Common myeloid progenitor, CD34-positive (primary cell): Measurements from ENCODE around the gene RIPPLY3.
"Not testable (repeated sequence)": the region's sequence is repeated elsewhere in the genome, so short reads cannot be mapped to it uniquely, and the experiment has no call there.

ENCODE experiments used
- CTCF ChIA-PET: fragments of 350-600 bp; sonication (Branson Sonifier 250); formaldehyde crosslinking; loops from one replicate; lab custom pipeline; 2021; ENCODE audit warnings: antibody characterized with exemption; lab: Charles Lee
- POLR2A ChIA-PET: fragments of 350-600 bp; sonication (Branson Sonifier 250); formaldehyde crosslinking; loops from one replicate; lab custom pipeline; 2021; ENCODE audit warnings: antibody characterized with exemption; lab: Charles Lee
- DNase-seq, 3 donors: peaks; one replicate each; pipeline versions ENCODE4 v3.0.0 to v3.0.0-alpha.2; 2013
- H3K27ac ChIP-seq, 2 experiments: 1 replicate in 1 of 2; 2 replicates in 1 of 2; pipeline ENCODE4 v1.7.0; 2013; ENCODE audit warnings: inconsistent platforms in 2 of 2, low read length in 2 of 2, mild to moderate bottlenecking in 2 of 2, low read depth in 1 of 2, moderate library complexity in 1 of 2; ENCODE audit not compliant: severe bottlenecking in 2 of 2, insufficient read depth in 1 of 2, poor library complexity in 1 of 2
- H3K27me3 ChIP-seq, 5 experiments: replicated peaks in 2 of 5; 1 replicate in 3 of 5; 2 replicates in 2 of 5; pipeline versions ENCODE4 v1.6.1 to v1.7.0; 2013; ENCODE audit warnings: low read length in 4 of 5, mild to moderate bottlenecking in 2 of 5, moderate library complexity in 2 of 5, inconsistent platforms in 1 of 5; ENCODE audit not compliant: insufficient read depth in 5 of 5, control insufficient read depth in 4 of 5
- H3K36me3 ChIP-seq, 4 experiments: 1 replicate in 2 of 4; 2 replicates in 2 of 4; pipeline versions ENCODE4 v1.6.1 to v1.7.0; 2013; ENCODE audit warnings: low read length in 3 of 4, control low read depth in 1 of 4, mild to moderate bottlenecking in 1 of 4; ENCODE audit not compliant: control insufficient read depth in 4 of 4, insufficient read depth in 4 of 4
- H3K4me1 ChIP-seq, 4 experiments: 1 replicate in 3 of 4; 2 replicates in 1 of 4; pipeline versions ENCODE4 v1.6.1 to v1.7.1; 2013; ENCODE audit warnings: low read length in 3 of 4, mild to moderate bottlenecking in 3 of 4, control low read depth in 1 of 4, inconsistent platforms in 1 of 4, moderate library complexity in 1 of 4; ENCODE audit not compliant: control insufficient read depth in 4 of 4, insufficient read depth in 4 of 4; ENCODE audit errors: control extremely low read depth in 1 of 4
- H3K4me3 ChIP-seq, 7 experiments: 1 replicate in 4 of 7; 2 replicates in 3 of 7; pipeline versions ENCODE4 v1.5.1 to v1.7.0; 2013; ENCODE audit warnings: mild to moderate bottlenecking in 7 of 7, low read length in 6 of 7, moderate library complexity in 6 of 7, inconsistent platforms in 2 of 7, low read depth in 2 of 7, control low read depth in 1 of 7; ENCODE audit not compliant: insufficient read depth in 4 of 7, control insufficient read depth in 1 of 7; ENCODE audit errors: extremely low read depth in 1 of 7
- H3K9me3 ChIP-seq, 5 experiments: 1 replicate in 4 of 5; 2 replicates in 1 of 5; pipeline versions ENCODE4 v1.6.1 to v1.7.1; 2013; ENCODE audit warnings: low read length in 4 of 5, mild to moderate bottlenecking in 2 of 5, inconsistent platforms in 1 of 5, low read depth in 1 of 5, moderate library complexity in 1 of 5; ENCODE audit not compliant: control insufficient read depth in 4 of 5, insufficient read depth in 2 of 5; ENCODE audit errors: control extremely low read depth in 1 of 5
- WGBS: methylation state at CpG from one replicate; pipeline ENCODE4 v1.1.5; 2013; ENCODE audit not compliant: insufficient coverage; 5-methylcytosine and 5-hydroxymethylcytosine counted together

Gene RIPPLY3

GRCh38 chr21:37001441-37001840, 5.1 kb upstream of the RIPPLY3 start:
- POLR2A ChIA-PET, result no interaction called here

DNA sequence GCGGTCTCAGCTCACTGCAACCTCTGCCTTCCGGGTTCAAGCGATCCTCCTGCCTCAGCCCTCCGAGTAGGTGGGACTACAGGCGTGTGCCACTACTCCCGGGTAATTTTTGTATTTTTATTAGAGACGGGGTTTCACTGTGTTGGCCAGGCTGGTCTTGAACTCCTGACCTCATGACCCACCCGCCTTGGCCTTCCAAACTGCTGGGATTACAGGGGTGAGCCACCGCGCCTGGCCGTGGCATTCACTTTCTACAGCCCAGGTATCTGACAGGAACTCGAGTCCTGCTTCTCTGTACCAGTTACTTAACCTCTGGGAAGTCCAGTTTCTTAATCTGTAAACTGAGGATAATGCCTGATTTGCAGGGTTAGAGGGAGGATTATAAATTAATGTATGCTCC, 3.7 kb upstream of the RIPPLY3 start:
- Histone ChIP-seq H3K4me1 (peaks cover 0 to 17% (median 14%) of the 10 kb centered on the region in 4 experiments), H3K27me3 (peaks cover 0 to 28% (median 6%) of the 10 kb centered on the region in 5 experiments)
- H3K36me3 ChIP-seq, H3K9me3 ChIP-seq, H3K4me3 ChIP-seq, DNase-seq, H3K27ac ChIP-seq, POLR2A ChIA-PET: not testable (repeated sequence)
- WGBS, result 93% methylated on average over 12 of the region's 12 CpGs
- CTCF ChIA-PET, result interaction anchor here (0.7 kb wide), 1 partner anchor 25 kb away, joined by 3 read pairs; no protein-coding TSS in a partner anchor

More at GRCh38 chr21:37001441-37001840, 5.1 kb upstream of the RIPPLY3 start:
- Histone ChIP-seq H3K27ac (no peak overlapping the region), H3K4me3 (no peak overlapping the region), H3K36me3 (no peaks in the 10 kb centered on the region), H3K27me3 (peaks cover 0 to 14% (median 2%) of the 10 kb centered on the region in 5 experiments), H3K4me1 (peaks cover 0 to 11% (median 8%) of the 10 kb centered on the region in 4 experiments), H3K9me3 (no peaks in the 10 kb centered on the region)
- CTCF ChIA-PET, result interaction anchor here (0.8 to 2.0 kb wide), 5 partner anchors 9 to 26 kb away, joined by 3 to 5 read pairs (median 4); no protein-coding TSS in a partner anchor
- no peak for DNase-seq
- 64% methylated on average over 3 of the region's 3 CpGs for whole genome bisulfite sequencing

DNA sequence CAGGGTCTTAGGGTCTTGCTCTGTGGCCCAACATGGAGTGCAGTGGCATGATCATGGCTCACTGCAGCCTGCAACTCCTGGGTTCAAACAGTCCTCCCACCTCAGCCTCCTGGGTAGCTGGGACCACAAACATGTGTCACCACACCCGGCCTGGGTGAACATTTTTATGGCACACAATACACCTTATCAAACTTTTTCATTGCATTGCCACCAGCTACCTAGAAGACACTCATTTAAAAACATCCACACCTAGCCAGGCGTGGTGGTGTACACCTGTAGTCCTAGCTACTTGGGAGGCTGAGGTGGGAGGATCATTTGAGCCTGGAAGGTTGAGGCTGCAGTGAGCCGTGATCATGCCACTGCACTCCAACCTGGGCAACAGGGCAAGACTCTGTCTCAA, 2.6 kb upstream of the RIPPLY3 start:
- H3K36me3 ChIP-seq, CTCF ChIA-PET, DNase-seq, H3K27ac ChIP-seq, H3K9me3 ChIP-seq, H3K4me3 ChIP-seq: not testable (repeated sequence)
- POLR2A ChIA-PET, result interaction anchor here (0.6 to 0.9 kb wide), 2 partner anchors 21 to 23 kb away, joined by 3 read pairs; no protein-coding TSS in a partner anchor
- 80% methylated on average over 1 of the region's 3 CpGs for WGBS
- Histone ChIP-seq H3K27me3 (peaks cover 2 to 38% (median 11%) of the 10 kb centered on the region in 5 experiments), H3K4me1 (peaks cover 0 to 17% (median 14%) of the 10 kb centered on the region in 4 experiments)

DNA sequence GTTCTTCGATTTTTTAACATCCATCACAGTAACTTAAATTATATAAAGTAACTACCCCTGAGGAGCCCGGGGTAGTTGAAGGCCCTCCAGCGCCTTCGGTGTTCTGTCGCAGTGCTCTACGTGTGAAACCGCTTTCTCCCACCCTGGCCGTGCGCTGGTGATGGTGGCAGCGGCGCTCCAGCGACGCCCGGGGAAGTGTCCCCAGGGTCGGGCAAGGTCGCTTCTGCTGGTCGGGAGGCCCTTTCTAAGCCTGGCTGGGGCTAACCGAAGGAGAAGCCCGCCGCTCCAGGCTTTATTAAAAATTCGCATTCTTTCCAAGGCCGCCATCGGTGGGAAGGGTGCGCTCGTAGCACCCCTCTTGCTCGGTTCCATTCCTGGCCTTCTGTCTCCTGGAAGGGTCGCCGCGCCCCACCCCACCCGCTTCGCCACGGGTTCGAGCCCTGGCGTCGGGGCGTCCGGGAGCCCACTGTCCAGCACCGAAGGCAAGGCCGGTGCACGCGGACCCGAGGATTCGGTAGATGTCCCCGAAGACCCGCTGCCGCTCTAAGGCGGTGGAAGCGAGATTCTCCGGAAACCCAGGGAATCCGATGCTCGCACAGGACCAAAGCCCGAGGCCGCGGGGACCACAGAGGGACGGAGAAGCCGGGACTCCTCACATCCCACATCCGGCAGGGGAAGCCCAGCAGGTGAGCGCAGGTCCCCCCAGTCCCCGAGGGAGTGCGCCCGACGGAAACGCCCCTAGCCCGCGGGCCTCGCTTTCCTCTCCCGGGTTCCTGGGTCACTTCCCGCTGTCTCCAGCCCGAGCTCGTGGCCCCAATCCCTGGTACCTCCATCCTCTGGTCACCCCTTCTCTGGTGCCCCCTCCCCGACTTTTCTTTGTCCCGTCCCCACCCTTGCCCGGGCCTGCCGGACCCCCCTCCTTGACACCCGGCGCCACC, 685 bp upstream of the RIPPLY3 start:
- 26% methylated on average over 70 of the region's 76 CpGs for whole genome bisulfite sequencing
- Histone ChIP-seq H3K4me3 (peak overlapping the region; percentile 1 to 69 (median 59)), H3K27ac (no peak overlapping the region), H3K9me3 (no peaks in the 10 kb centered on the region), H3K27me3 (peaks cover 4 to 46% (median 12%) of the 10 kb centered on the region in 5 experiments), H3K4me1 (peaks cover 0 to 23% (median 22%) of the 10 kb centered on the region in 4 experiments), H3K36me3 (no peaks in the 10 kb centered on the region)
- CTCF ChIA-PET, result interaction anchor here (0.9 to 1.4 kb wide), 5 partner anchors 10 to 38 kb away, joined by 3 to 4 read pairs (median 4); no protein-coding TSS in a partner anchor
- POLR2A ChIA-PET, result no interaction called here
- no peak for DNase-seq

GRCh38 chr21:37008724-37009123, 2.2 kb downstream of the RIPPLY3 start:
- POLR2A ChIA-PET, result interaction anchor here (0.5 kb wide), 1 partner anchor 78 kb away, joined by 4 read pairs; no protein-coding TSS in a partner anchor
- H3K9me3 ChIP-seq, result no peaks in the 10 kb centered on the region
- 63% methylated on average over 10 of the region's 12 CpGs for WGBS
- peaks cover 0 to 20% (median 18%) of the 10 kb centered on the region in 4 experiments for H3K4me1 ChIP-seq
- CTCF ChIA-PET, result interaction anchor here (0.8 to 1.1 kb wide), 3 partner anchors 16 to 87 kb away, joined by 3 to 4 read pairs (median 3); no protein-coding TSS in a partner anchor
- H3K27me3 ChIP-seq, result peaks cover 4 to 48% (median 12%) of the 10 kb centered on the region in 5 experiments
- H3K27ac ChIP-seq, result no peak overlapping the region
- H3K4me3 ChIP-seq, result no peak overlapping the region
- H3K36me3 ChIP-seq, result no peaks in the 10 kb centered on the region
- no peak for DNase-seq

DNA sequence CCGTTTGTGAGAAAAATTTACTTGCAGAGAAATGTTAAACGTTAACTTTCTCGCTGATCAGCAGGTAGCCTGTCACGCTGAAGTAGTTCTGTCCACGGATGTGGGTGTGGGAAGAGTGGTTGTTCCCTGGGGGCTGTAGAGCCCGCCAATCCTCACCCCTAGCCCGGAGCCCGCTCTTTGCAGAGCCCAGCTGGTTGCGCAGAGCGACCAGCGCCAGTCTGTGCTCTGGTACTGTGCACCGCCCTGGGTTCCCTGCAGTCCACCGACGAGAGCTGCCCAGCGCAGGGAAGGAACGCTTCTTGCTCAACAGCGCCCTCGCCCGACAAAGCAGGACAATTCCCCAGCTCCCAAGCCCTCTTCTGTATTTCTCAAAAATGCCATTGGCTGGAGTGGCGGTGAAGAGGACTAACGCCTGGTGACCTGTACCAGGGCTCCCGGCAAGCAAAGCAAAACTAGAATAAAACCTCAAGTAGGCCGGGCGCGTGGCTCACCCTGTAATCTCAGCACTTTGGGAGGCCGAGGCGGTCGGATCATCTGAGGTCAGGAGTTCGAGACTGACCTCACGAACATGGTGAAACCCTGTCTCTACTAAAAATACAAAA, 3.3 kb downstream of the RIPPLY3 start:
- Histone ChIP-seq H3K27ac (no peak overlapping the region), H3K27me3 (peaks cover 4 to 48% (median 12%) of the 10 kb centered on the region in 5 experiments), H3K4me1 (peaks cover 0 to 20% (median 18%) of the 10 kb centered on the region in 4 experiments), H3K4me3 (peak overlapping the region in 6 of 7 experiments; percentile 32 to 68 (median 55)), H3K36me3 (no peaks in the 10 kb centered on the region), H3K9me3 (no peaks in the 10 kb centered on the region)
- WGBS, result 17% methylated on average over 25 of the region's 30 CpGs
- DNase-seq, result peak; percentile 82 to 89 (median 85)
- POLR2A ChIA-PET, result interaction anchor here (0.6 kb wide), 1 partner anchor 73 kb away, joined by 3 read pairs; no protein-coding TSS in a partner anchor
- CTCF ChIA-PET, result interaction anchor here (0.6 to 3.0 kb wide), 18 partner anchors 9 to 86 kb away, joined by 3 to 20 read pairs (median 4); no protein-coding TSS in a partner anchor
